ENCODE results near the gene FMO5. TPM values are rescaled to one million over a fixed set of nuclear protein-coding genes. Genes with fewer than 3 reads are reported as not detected.

The FMO5 gene
- total RNA-seq, 6 experiments from 2014 or later, result 0.21 to 0.53 (median 0.31) TPM; not detected in 1

- H3K27me3 Mint-ChIP-seq (ENCODE audit: insufficient read depth), result peaks cover 4% of the 10 kb centered on the region
- DNase-seq, result no peak
- no peaks in the 10 kb centered on the region for H3K36me3 Mint-ChIP-seq (ENCODE audit: low read depth)
- no peak overlapping the region for H3K4me3 Mint-ChIP-seq
- H3K27ac Mint-ChIP-seq, result no peak overlapping the region
- TF ChIP-seq, protein P1, sequence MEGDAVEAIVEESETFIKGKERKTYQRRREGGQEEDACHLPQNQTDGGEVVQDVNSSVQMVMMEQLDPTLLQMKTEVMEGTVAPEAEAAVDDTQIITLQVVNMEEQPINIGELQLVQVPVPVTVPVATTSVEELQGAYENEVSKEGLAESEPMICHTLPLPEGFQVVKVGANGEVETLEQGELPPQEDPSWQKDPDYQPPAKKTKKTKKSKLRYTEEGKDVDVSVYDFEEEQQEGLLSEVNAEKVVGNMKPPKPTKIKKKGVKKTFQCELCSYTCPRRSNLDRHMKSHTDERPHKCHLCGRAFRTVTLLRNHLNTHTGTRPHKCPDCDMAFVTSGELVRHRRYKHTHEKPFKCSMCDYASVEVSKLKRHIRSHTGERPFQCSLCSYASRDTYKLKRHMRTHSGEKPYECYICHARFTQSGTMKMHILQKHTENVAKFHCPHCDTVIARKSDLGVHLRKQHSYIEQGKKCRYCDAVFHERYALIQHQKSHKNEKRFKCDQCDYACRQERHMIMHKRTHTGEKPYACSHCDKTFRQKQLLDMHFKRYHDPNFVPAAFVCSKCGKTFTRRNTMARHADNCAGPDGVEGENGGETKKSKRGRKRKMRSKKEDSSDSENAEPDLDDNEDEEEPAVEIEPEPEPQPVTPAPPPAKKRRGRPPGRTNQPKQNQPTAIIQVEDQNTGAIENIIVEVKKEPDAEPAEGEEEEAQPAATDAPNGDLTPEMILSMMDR (IDR thresholded peaks at IDR 0.05), result no peak
- peaks cover 13% of the 10 kb centered on the region for H3K4me1 Mint-ChIP-seq (ENCODE audit: low read depth)
- no peaks in the 10 kb centered on the region for H3K9me3 Mint-ChIP-seq
These were observed 1.2 kb downstream of the FMO5 start for GRCh38 chr1:147223740-147224615.

DNA sequence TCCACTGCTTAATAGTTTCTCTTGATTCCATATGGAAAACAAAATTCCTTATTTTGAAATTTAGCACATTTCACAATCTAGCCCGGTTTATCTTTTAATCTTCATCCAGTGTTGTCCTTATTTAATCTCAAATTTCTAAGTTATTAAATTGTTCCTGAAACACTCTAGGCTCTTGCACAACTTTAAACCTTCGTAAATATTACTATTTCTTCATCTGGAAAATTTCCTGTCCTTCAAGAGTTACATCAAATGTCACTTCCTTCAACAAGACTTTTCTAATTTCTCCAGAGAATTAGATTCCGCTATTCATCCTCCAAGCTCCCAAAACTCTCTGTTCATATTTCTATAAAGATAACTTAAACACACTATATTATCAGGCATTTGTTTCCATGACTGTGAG, 6.5 kb downstream of the FMO5 start:
- Mint-ChIP-seq H3K9me3 (no peaks in the 10 kb centered on the region), H3K4me3 (no peak overlapping the region), H3K36me3 (ENCODE audit: low read depth) (no peaks in the 10 kb centered on the region), H3K4me1 (ENCODE audit: low read depth) (peaks cover 7% of the 10 kb centered on the region), H3K27ac (no peak overlapping the region), H3K27me3 (ENCODE audit: insufficient read depth) (peaks cover 2% of the 10 kb centered on the region)
- no peak for DNase-seq
- TF ChIP-seq, protein P1 (IDR thresholded peaks at IDR 0.05), result no peak

DNA sequence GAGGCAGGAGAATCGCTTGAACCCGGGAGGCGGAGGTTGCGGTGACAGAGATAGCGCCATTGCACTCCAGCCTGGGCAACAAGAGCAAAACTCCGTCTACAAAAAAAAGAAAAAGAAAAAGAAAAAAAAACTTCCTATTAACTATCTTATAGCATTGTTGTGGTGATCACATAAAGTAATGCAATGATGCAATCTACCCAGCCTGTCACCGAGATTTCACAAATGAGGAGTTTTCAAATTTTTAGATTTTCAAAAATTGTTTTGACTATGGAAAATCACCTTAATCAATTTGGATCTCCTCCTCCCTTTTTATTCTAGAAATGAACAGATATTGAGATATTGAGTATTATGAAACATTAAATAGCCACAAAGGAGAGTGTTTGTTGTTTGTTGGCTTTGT, 8.0 kb downstream of the FMO5 start:
- H3K27me3 Mint-ChIP-seq (ENCODE audit: insufficient read depth), result peaks cover 2% of the 10 kb centered on the region
- H3K9me3 Mint-ChIP-seq, result no peaks in the 10 kb centered on the region
- peaks cover 7% of the 10 kb centered on the region for H3K4me1 Mint-ChIP-seq (ENCODE audit: low read depth)
- H3K4me3 Mint-ChIP-seq, result no peak overlapping the region
- no peaks in the 10 kb centered on the region for H3K36me3 Mint-ChIP-seq (ENCODE audit: low read depth)
- DNase-seq, result no peak
- TF ChIP-seq, protein P1 (IDR thresholded peaks at IDR 0.05), result no peak
- no peak overlapping the region for H3K27ac Mint-ChIP-seq

DNA sequence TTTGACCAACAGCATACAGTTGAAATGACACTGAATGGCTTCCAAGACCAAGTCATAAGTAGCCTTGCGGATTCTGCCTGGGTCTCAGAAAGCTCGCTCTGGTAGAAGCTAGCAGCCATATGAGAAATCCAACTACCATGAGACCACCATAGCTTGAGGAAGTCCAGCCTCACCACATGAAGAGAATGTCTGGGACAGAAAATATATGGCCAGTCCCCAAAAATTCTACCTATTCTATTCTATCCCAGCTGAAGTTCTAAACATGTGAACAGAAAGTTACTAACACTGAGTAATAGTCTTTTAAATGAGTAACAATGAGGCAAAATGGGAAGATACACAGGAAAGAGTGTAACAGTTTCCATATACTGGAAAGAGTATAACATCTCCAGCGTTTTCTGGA, 9.0 kb downstream of the FMO5 start:
- Mint-ChIP-seq H3K36me3 (ENCODE audit: low read depth) (no peaks in the 10 kb centered on the region), H3K4me3 (no peak overlapping the region), H3K9me3 (no peaks in the 10 kb centered on the region), H3K4me1 (ENCODE audit: low read depth) (peaks cover 7% of the 10 kb centered on the region), H3K27me3 (ENCODE audit: insufficient read depth) (peaks cover 2% of the 10 kb centered on the region), H3K27ac (no peak overlapping the region)
- TF ChIP-seq, protein P1 (IDR thresholded peaks at IDR 0.05), result no peak
- no peak for DNase-seq

- H3K4me3 Mint-ChIP-seq, result no peak overlapping the region
- H3K27ac Mint-ChIP-seq, result no peak overlapping the region
- peaks cover 2% of the 10 kb centered on the region for H3K27me3 Mint-ChIP-seq (ENCODE audit: insufficient read depth)
- H3K9me3 Mint-ChIP-seq, result no peaks in the 10 kb centered on the region
- H3K4me1 Mint-ChIP-seq (ENCODE audit: low read depth), result peaks cover 7% of the 10 kb centered on the region
- TF ChIP-seq, protein P1 (IDR thresholded peaks at IDR 0.05), result no peak
- no peak for DNase-seq
- H3K36me3 Mint-ChIP-seq (ENCODE audit: low read depth), result no peaks in the 10 kb centered on the region
These were observed 9.6 kb downstream of the FMO5 start for GRCh38 chr1:147215540-147215916.
